ENCODE results near the gene ATOSB. TPM values are rescaled to one million over a fixed set of nuclear protein-coding genes. Genes with fewer than 3 reads are reported as not detected.

Gene ATOSB
- total RNA-seq (1 to 10 TPM; 2.5 to 7.5 (median 3.7) TPM), polyA plus RNA-seq (1 to 10 TPM; 7.6 to 7.8 TPM)

GRCh38 chr9:35115680-35116538 lies at the start of gene ATOSB:
Gene ATOSB (minus strand): TSS chr9:35115862. CDS start chr9:35108274, 7,588 bp downstream.
- WGBS, 2 donors, result 0% methylated on average over 50 to 54 of the region's 54 CpGs
- H3K9me3 ChIP-seq, result no peaks in the 10 kb centered on the region
- H3K27me3 ChIP-seq, result no peaks in the 10 kb centered on the region
- peak; percentile 76 to 83 (median 78) for ATAC-seq
- intact Hi-C loops (cut with DNase I), result loop anchor here in 1 of 3 donors (5.0 kb wide), 1 partner anchor 146 kb away; no protein-coding TSS in a partner anchor
- no peak for TF ChIP-seq CTCF (IDR thresholded peaks at IDR 0.05)
- H3K27ac ChIP-seq, result peak within 1 kb of the TSS; percentile 47 to 71 (median 60)
- H3K4me3 ChIP-seq, result peak within 1 kb of the TSS; percentile 22 to 51 (median 44)
- peaks cover 0 to 23% (median 13%) of the 10 kb centered on the region in 3 donors for H3K4me1 ChIP-seq
- no peak for FAIRE-seq
- no peaks in the 10 kb centered on the region for H3K36me3 ChIP-seq
- DNase-seq, result peak; percentile 96 to 99 (median 96)

GRCh38 chr9:35164711-35165110 lies 49.0 kb upstream of the ATOSB start:
- no peak for FAIRE-seq
- Histone ChIP-seq H3K27ac (no peak overlapping the region), H3K36me3 (no peaks in the 10 kb centered on the region), H3K9me3 (no peaks in the 10 kb centered on the region), H3K27me3 (no peaks in the 10 kb centered on the region), H3K4me1 (peaks cover 0 to 14% (median 11%) of the 10 kb centered on the region in 3 donors), H3K4me3 (no peak overlapping the region)
- WGBS, 2 donors, result 73% methylated on average over 3 of the region's 3 CpGs
- no peak for DNase-seq
- intact Hi-C loops (cut with DNase I), result loop anchor here in 1 of 3 donors (10.0 kb wide), 1 partner anchor 70 kb away; no protein-coding TSS in a partner anchor
- ATAC-seq, result no peak
- TF ChIP-seq CTCF (IDR thresholded peaks at IDR 0.05), result no peak

GRCh38 chr9:35163413-35163812 lies 47.8 kb upstream of the ATOSB start:
- peak overlapping the region in 2 of 4 donors; percentile 65 to 73 for H3K4me3 ChIP-seq
- intact Hi-C loops (cut with DNase I), result loop anchor here in 1 of 3 donors (10.0 kb wide), 1 partner anchor 71 kb away; no protein-coding TSS in a partner anchor
- no peaks in the 10 kb centered on the region for H3K27me3 ChIP-seq
- no peaks in the 10 kb centered on the region for H3K36me3 ChIP-seq
- peak overlapping the region in 2 of 4 donors; percentile 90 to 94 for H3K27ac ChIP-seq
- ATAC-seq, result no peak
- 16 to 32% methylated on average over 3 of the region's 3 CpGs for WGBS, 2 donors
- H3K4me1 ChIP-seq, result peaks cover 0 to 14% (median 11%) of the 10 kb centered on the region in 3 donors
- H3K9me3 ChIP-seq, result no peaks in the 10 kb centered on the region
- no peak for DNase-seq
- TF ChIP-seq CTCF (IDR thresholded peaks at IDR 0.05), result no peak
- no peak for FAIRE-seq

- H3K9me3 ChIP-seq, result no peaks in the 10 kb centered on the region
- H3K4me3 ChIP-seq, result peak overlapping the region; percentile 61 to 76 (median 69)
- peak overlapping the region; percentile 90 to 95 (median 93) for H3K27ac ChIP-seq
- H3K4me1 ChIP-seq, result peaks cover 0 to 11% (median 10%) of the 10 kb centered on the region in 3 donors
- no peak for DNase-seq
- FAIRE-seq, result no peak
- peak in 1 of 4 donors; percentile 1 for ATAC-seq
- H3K27me3 ChIP-seq, result no peaks in the 10 kb centered on the region
- intact Hi-C loops (cut with DNase I), result loop anchor here in 1 of 3 donors (10.0 kb wide), 1 partner anchor 72 kb away; no protein-coding TSS in a partner anchor
- WGBS, 2 donors, result 3 to 7% methylated on average over 11 of the region's 11 CpGs
- no peak for TF ChIP-seq CTCF (IDR thresholded peaks at IDR 0.05)
- no peaks in the 10 kb centered on the region for H3K36me3 ChIP-seq
Measured at GRCh38 chr9:35162605-35163315, 47.1 kb upstream of the ATOSB start.
